OCI-LY7 (cell line): Measurements from ENCODE around the gene GPC1.

Experiments used
- CTCF ChIP-seq: fragments of 200-600 bp; sonication (generic); conservative IDR thresholded peaks from 2 replicates; pipeline ENCODE4 v1.5.1; 2014; ENCODE audit warnings: mild to moderate bottlenecking, antibody characterized with exemption, low read length, moderate library complexity, mixed read lengths
- EZH2phosphoT487 ChIP-seq: fragments of 200-600 bp; sonication (generic); IDR thresholded peaks from 2 replicates; pipeline ENCODE4 v1.6.1; 2018; ENCODE audit warnings: low read depth, borderline replicate concordance, mild to moderate bottlenecking, mixed run types, antibody characterized with exemption, low read length, moderate library complexity, mixed read lengths

- TF ChIP-seq CTCF (no peak), EZH2phosphoT487 (no peak)
These were observed 37.7 kb downstream of the GPC1 start for GRCh38 chr2:240473211-240473610.
